ENCODE results near the gene RAB6A.

DNA sequence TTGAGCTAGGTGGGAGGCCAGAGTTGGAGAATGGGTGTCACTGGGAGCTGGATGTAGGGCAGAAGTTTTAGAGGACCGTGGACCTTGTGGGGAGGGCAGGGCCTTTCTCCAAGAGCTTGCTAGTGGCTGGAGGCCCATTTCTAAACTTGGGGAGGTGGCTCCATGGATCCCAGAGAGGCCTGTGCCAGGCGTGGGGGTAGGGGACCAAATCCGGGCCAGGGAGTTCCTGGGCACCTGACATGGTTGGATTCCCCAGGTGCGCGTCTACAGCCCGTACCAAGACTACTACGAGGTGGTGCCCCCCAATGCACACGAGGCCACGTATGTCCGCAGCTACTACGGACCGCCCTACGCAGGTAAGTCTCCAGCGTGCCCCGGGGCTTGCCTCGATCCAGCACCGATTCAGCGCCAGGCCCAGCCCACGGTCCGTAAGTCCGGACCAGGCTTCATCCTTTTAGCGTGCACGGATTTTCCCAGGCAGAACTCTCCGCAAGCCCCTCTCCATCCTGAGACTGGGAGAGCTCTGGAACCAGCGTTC, 100.3 kb downstream of the RAB6A start:
- TF ChIP-seq, protein P1, sequence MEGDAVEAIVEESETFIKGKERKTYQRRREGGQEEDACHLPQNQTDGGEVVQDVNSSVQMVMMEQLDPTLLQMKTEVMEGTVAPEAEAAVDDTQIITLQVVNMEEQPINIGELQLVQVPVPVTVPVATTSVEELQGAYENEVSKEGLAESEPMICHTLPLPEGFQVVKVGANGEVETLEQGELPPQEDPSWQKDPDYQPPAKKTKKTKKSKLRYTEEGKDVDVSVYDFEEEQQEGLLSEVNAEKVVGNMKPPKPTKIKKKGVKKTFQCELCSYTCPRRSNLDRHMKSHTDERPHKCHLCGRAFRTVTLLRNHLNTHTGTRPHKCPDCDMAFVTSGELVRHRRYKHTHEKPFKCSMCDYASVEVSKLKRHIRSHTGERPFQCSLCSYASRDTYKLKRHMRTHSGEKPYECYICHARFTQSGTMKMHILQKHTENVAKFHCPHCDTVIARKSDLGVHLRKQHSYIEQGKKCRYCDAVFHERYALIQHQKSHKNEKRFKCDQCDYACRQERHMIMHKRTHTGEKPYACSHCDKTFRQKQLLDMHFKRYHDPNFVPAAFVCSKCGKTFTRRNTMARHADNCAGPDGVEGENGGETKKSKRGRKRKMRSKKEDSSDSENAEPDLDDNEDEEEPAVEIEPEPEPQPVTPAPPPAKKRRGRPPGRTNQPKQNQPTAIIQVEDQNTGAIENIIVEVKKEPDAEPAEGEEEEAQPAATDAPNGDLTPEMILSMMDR (IDR thresholded peaks at IDR 0.05): no peak
- no peak for TF ChIP-seq POLR2AphosphoS5 (IDR thresholded peaks at IDR 0.05)

All from sigmoid colon (tissue), 4 donors.